ENCODE measurements around the gene SLCO2A1.

DNA sequence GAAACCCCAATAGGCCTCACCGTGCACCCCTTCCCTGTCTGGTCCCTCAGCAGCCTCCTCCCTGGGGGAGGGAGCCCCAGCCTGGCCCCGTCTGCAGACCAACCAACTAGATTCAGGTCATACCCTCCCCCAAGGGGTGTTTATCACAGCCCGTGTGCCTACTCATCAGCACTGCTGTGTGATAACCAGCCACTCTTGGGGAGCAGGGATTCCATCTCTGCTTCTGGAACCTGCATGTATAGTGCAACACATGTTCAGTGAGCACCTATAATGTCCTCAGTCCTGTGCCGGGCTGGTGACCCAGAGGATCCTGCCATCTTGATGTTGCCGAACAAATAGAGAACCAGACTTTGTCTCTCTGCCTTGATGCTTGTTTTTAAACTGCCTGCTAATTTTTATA is 6.6 kb upstream of the SLCO2A1 start:
- no peak for TF ChIP-seq CTCF (IDR thresholded peaks at IDR 0.05)
- TF ChIP-seq POLR2A (IDR thresholded peaks at IDR 0.05) = no peak
